DOHH2 (cell line): ENCODE results near the gene TEX47.

Source experiments
- H3F3A ChIP-seq: fragments of 200-600 bp; sonication (generic), shearing (Covaris generic); 2 replicates; pipeline ENCODE4 v1.6.0; 2016; ENCODE audit warnings: antibody characterized with exemption, mild to moderate bottlenecking; ENCODE audit not compliant: control insufficient read depth, insufficient read depth
- H3K27ac ChIP-seq: fragments of 200-600 bp; sonication (generic); 2 replicates; pipeline ENCODE4 v1.5.1; 2014; ENCODE audit warnings: low read depth, mild to moderate bottlenecking, low read length, moderate library complexity
- H3K27me3 ChIP-seq: fragments of 200-600 bp; sonication (generic); 2 replicates; pipeline ENCODE4 v1.6.1; 2014; ENCODE audit warnings: mild to moderate bottlenecking, low read length, mixed read lengths; ENCODE audit not compliant: control insufficient read depth
- H3K36me3 ChIP-seq: fragments of 200-600 bp; sonication (generic); 2 replicates; pipeline ENCODE4 v1.6.1; 2014; ENCODE audit warnings: mild to moderate bottlenecking, low read length, moderate library complexity, mixed read lengths; ENCODE audit not compliant: control insufficient read depth
- H3K4me1 ChIP-seq: fragments of 200-600 bp; sonication (generic); 2 replicates; pipeline ENCODE4 v1.6.1; 2014; ENCODE audit warnings: mild to moderate bottlenecking, low read length, mixed read lengths; ENCODE audit not compliant: control insufficient read depth
- H3K4me2 ChIP-seq: fragments of 200-600 bp; sonication (generic); 2 replicates; pipeline ENCODE4 v1.6.0; 2014; ENCODE audit warnings: mild to moderate bottlenecking, low read length, moderate library complexity
- H3K4me3 ChIP-seq: fragments of 200-600 bp; sonication (generic); 2 replicates; pipeline ENCODE4 v1.5.1; 2014; ENCODE audit warnings: mild to moderate bottlenecking, low read length, mixed read lengths
- H3K79me2 ChIP-seq: fragments of 200-600 bp; sonication (generic); 2 replicates; pipeline ENCODE4 v1.6.1; 2014; ENCODE audit warnings: mild to moderate bottlenecking, low read length, mixed read lengths; ENCODE audit not compliant: control insufficient read depth
- H3K9me2 ChIP-seq: fragments of 200-600 bp; sonication (generic); replicated peaks from 2 replicates; pipeline ENCODE4 v1.6.1; 2014; ENCODE audit warnings: mild to moderate bottlenecking, low read length, mixed read lengths; ENCODE audit not compliant: control insufficient read depth
- H3K9me3 ChIP-seq: fragments of 200-600 bp; sonication (generic); 2 replicates; pipeline ENCODE4 v1.6.1; 2014; ENCODE audit warnings: antibody characterized with exemption, low read length, mixed read lengths; ENCODE audit not compliant: control insufficient read depth, insufficient read depth
- H4K20me1 ChIP-seq: fragments of 200-600 bp; sonication (generic); 2 replicates; pipeline ENCODE4 v1.6.0; 2014; ENCODE audit warnings: low read depth, mild to moderate bottlenecking, antibody characterized with exemption, low read length, moderate library complexity; ENCODE audit not compliant: control insufficient read depth, insufficient read depth
- CTCF ChIP-seq: fragments of 200-600 bp; sonication (generic); IDR thresholded peaks from one replicate; pipeline ENCODE4 v1.5.1; 2014; ENCODE audit warnings: antibody characterized with exemption, mild to moderate bottlenecking, low read depth, low read length; ENCODE audit not compliant: poor library complexity, severe bottlenecking
- EZH2phosphoT487 ChIP-seq: fragments of 200-600 bp; sonication (generic); IDR thresholded peaks from 2 replicates; pipeline ENCODE4 v1.6.1; 2017; ENCODE audit warnings: borderline replicate concordance, mild to moderate bottlenecking, antibody characterized with exemption, low read length, moderate library complexity, mixed read lengths

Gene TEX47

GRCh38 chr7:88758381-88759229 lies 36.9 kb downstream of the TEX47 start:
- Histone ChIP-seq H3K9me2 (no peaks in the 10 kb centered on the region; the same call in 1 of the 2 replicates), H3K4me2 (no peak overlapping the region), H3K79me2 (no peaks in the 10 kb centered on the region), H3K4me1 (no peaks in the 10 kb centered on the region), H3K36me3 (no peaks in the 10 kb centered on the region), H3K27me3 (no peaks in the 10 kb centered on the region), H3K9me3 (0 out of 2 replicates have a peak, but pooled peaks cover 3% of the 10 kb centered on the region), H3K27ac (no peak overlapping the region), H3K4me3 (no peak overlapping the region), H4K20me1 (no peaks in the 10 kb centered on the region), H3F3A (no peaks in the 10 kb centered on the region)
- no peak for TF ChIP-seq CTCF
- TF ChIP-seq EZH2phosphoT487 = no peak

GRCh38 chr7:88757371-88757770 lies 38.2 kb downstream of the TEX47 start:
- Histone ChIP-seq H3K4me2 (no peak overlapping the region), H4K20me1 (no peaks in the 10 kb centered on the region), H3K9me3 (0 out of 2 replicates have a peak, but pooled peaks cover 3% of the 10 kb centered on the region), H3F3A (no peaks in the 10 kb centered on the region), H3K9me2 (no peaks in the 10 kb centered on the region), H3K27ac (no peak overlapping the region), H3K4me1 (no peaks in the 10 kb centered on the region), H3K27me3 (no peaks in the 10 kb centered on the region), H3K36me3 (no peaks in the 10 kb centered on the region), H3K79me2 (no peaks in the 10 kb centered on the region), H3K4me3 (no peak overlapping the region)
- TF ChIP-seq CTCF (no peak), EZH2phosphoT487 (no peak)

- Histone ChIP-seq H3K9me3 (0 out of 2 replicates have a peak, but pooled peaks cover 3% of the 10 kb centered on the region), H3K27ac (no peak overlapping the region), H3F3A (no peaks in the 10 kb centered on the region), H3K36me3 (no peaks in the 10 kb centered on the region), H3K4me2 (no peak overlapping the region), H4K20me1 (no peaks in the 10 kb centered on the region), H3K27me3 (no peaks in the 10 kb centered on the region), H3K9me2 (no peaks in the 10 kb centered on the region), H3K4me1 (no peaks in the 10 kb centered on the region), H3K79me2 (no peaks in the 10 kb centered on the region), H3K4me3 (no peak overlapping the region)
- TF ChIP-seq EZH2phosphoT487 (no peak), CTCF (no peak)
Observed at GRCh38 chr7:88756802-88757201, 38.7 kb downstream of the TEX47 start.
